NCI-H748 treated with DMSO at 0.1 percent for 48 hours (cell line): ENCODE measurements around the gene SPINT1.

Source experiments
- DNase-seq: peaks from one replicate; lab custom pipeline; 2025; lab: John Stamatoyannopoulos, UW

SPINT1 gene

DNA sequence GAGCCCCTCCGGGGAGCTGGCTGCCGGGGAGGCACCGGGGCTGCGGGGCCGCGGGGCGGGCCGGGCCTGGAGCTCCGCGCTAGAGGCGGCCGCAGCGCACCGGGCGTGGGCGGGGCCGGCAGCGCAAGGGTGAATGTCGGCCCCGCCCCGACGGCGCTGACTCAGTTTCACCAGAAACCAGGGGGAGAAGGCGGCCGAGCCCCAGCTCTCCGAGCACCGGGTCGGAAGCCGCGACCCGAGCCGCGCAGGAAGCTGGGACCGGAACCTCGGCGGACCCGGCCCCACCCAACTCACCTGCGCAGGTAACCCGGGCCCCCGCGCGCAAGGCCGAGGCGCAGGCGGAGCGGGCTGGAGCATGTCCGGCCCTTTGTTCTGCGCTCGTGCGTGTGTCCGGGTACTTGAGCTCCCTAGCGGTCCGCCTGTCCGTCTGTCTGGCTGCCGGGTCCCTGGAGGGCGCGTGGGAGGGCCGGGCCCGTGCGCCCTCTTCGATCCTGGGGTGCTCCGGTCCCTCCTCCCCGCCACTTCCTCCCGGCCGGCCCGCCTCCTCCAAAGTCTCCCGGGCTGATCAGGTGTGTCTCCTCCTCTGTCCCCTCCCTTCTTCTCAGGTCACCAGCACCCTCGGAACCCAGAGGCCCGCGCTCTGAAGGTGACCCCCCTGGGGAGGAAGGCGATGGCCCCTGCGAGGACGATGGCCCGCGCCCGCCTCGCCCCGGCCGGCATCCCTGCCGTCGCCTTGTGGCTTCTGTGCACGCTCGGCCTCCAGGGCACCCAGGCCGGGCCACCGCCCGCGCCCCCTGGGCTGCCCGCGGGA lies at the start of gene SPINT1:
TSS of gene SPINT1 (plus strand) at position 164 of the 811 bp plus-strand sequence. CDS start at position 671, 507 bp downstream.
- DNase-seq, result peak; percentile 19

DNA sequence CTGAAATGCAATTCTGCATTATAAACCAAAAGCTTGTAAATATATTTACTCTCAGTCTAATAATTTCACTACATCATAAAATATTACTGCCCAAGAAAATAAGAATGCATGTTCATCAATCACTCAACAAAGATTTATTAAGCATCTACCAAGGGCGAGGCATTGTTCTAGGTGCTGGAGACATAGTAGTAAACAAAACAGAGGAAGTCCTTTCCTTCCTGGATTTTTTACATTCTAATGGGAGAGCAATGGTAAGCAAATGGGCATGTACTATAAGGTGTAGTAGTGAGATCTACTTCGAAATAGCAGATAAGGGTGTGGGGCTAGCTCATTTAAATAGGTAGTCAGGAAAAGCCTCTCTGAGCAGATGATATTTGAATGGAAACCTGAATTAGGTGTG lies 47.8 kb upstream of the SPINT1 start:
- DNase-seq, result no peak

- no peak for DNase-seq
These were observed 47.3 kb upstream of the SPINT1 start for GRCh38 chr15:40796512-40796911.

DNA sequence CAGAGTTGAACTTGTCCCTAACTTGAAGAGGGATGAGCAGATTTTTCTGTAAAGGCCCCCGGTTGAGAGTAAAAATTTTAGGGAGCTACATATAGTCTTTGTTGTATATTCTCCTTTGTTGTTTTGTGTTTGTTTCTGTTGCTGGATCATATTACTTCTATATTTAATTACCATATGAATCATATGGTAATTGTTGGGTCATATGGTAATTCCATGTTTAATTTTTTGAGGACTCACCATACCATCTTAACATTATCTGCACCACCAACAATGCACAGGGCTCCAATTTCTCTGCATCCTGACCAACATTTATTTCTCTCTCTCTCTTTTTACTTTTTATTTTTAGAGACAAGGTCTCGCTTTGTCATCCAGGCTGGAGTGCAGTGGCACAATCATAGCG lies 44.3 kb upstream of the SPINT1 start:
- no peak for DNase-seq

GRCh38 chr15:40803076-40803475 lies 40.8 kb upstream of the SPINT1 start:
- no peak for DNase-seq

- no peak for DNase-seq
These were observed 40.2 kb upstream of the SPINT1 start for GRCh38 chr15:40803688-40804087.

- no peak for DNase-seq
These were observed 37.2 kb upstream of the SPINT1 start for GRCh38 chr15:40806672-40807027.

GRCh38 chr15:40807028-40807887 lies 36.6 kb upstream of the SPINT1 start, which contains the start of the genes DNAJC17 and ZFYVE19:
TSS of gene DNAJC17 (minus strand) at chr15:40807473. CDS start at chr15:40807446, 27 bp downstream.
TSS of gene ZFYVE19 (plus strand) at chr15:40807089. CDS start at chr15:40807590, 501 bp downstream.
- DNase-seq, result peak; percentile 81

- no peak for DNase-seq
These were observed 35.9 kb upstream of the SPINT1 start for GRCh38 chr15:40807888-40808461.

GRCh38 chr15:40808861-40809450 lies 34.9 kb upstream of the SPINT1 start:
- DNase-seq, result no peak

DNA sequence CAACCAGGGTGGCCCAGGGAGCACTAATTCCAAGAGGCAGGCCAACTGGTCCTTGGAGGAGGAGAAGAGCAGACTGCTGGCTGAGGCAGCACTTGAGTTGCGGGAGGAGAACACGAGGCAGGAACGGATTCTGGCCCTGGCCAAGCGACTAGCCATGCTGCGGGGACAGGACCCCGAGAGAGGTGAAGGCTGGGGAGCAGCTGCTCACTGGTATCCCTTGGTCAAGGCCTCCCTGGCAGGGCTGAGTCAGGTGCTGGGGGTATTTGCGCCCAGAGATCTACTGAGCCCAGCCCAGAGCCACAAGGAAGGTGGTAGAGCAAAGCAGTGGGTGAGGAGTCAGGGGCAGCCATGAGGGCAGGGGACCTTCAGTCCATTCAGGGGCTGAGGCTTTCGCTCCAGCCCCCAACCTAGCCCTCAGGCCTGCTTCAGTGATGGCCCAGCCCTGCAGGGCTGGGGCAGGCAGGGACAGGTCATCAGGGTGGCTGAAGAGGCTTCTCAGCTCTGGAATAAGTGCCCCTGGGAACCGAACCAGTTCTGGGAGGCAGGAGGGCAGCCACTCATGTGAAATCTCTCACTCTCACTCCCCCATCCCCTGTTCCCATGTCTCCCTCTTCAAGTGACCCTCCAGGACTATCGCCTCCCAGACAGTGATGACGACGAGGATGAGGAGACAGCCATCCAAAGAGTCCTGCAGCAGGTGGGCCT lies 31.0 kb upstream of the SPINT1 start:
- DNase-seq, result no peak

DNA sequence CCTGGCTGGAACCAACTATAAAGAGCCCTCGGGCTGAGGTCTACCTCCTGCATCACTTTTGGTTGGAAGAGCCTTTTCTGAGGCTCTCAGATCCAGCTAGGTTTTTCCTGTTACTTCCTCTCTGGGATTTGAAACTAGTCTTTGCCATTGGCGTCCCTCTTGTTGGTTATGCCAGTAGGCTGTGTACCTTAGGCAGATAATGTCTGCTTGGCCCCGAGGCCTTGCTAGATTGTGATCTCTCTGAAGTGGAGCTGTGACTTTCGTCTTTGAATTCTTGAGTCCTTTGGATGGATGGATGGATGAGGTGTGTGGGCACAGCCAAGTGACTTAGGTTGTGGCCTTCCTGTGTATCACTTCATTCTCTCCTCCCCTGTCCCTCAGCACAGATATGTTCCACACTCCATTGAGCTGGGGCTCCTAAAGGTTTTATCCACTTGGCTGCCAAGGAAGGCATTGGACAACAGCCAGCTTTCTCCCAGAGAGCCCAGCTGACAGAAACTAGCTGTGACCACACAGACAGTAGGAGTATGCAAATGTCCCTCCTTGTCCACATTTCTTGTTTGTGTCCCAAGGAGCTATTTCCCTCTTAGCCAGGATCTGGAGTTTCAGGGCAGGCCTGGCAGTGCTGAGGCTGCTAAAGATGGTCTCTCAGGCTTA lies 28.7 kb upstream of the SPINT1 start:
- DNase-seq, result no peak

DNA sequence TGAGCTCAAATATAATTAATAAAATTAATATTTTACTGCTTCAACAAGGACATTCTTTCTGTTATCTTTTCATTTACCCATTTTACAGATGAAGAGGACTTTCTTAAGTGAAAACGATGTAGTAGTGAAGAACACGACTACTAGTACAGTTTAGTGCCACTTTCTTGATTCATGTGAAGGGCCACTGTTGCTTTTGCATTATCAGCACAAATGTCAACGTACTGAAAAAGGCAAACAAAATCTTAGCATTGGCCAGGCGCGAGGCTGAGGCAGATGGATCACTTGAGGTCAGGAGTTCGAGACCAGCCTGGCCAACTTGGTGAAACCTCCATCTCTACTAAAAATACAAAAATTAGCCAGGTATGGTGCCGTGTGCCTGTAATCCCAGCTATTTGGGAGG lies 24.8 kb upstream of the SPINT1 start:
- no peak for DNase-seq

- DNase-seq, result no peak
These were observed 22.7 kb upstream of the SPINT1 start for GRCh38 chr15:40821195-40821594.

GRCh38 chr15:40823572-40824343 lies 20.1 kb upstream of the SPINT1 start:
- peak; percentile 2 for DNase-seq

DNA sequence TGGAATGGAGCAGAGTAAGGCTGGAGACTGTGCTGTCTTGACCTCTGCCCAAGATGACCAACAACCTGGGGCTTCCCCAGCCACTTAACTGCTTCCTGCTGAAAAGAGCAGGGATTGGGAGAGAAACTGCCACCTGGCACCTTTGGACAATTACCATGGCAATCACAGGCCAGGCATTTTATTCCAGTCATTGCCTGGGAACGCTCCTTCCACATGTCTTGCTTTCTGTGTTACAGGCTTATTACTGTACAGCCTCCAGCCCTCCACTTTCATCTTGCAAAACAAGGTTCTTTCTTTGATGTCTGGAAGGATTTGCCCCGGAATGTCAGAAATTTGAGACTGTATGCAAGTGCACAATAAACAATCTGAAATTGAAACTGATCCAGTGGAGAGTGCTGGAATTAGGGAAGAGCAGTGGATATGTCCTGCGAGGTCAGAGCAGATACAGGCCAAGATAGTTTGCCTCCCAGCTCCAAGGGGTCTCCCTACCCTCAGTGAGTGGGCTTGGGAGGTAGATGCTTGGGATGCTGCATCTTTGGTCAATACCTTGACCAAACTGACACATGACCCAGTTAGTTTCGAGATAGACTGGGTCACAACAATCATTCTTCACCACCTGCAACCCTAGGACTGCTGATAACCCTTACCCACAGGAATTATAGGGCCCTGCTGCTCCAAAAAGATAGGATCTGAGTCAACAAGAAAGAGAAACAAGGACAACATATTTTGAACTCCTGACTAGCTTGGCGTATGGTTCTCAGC lies 18.0 kb upstream of the SPINT1 start:
- DNase-seq, result no peak

DNA sequence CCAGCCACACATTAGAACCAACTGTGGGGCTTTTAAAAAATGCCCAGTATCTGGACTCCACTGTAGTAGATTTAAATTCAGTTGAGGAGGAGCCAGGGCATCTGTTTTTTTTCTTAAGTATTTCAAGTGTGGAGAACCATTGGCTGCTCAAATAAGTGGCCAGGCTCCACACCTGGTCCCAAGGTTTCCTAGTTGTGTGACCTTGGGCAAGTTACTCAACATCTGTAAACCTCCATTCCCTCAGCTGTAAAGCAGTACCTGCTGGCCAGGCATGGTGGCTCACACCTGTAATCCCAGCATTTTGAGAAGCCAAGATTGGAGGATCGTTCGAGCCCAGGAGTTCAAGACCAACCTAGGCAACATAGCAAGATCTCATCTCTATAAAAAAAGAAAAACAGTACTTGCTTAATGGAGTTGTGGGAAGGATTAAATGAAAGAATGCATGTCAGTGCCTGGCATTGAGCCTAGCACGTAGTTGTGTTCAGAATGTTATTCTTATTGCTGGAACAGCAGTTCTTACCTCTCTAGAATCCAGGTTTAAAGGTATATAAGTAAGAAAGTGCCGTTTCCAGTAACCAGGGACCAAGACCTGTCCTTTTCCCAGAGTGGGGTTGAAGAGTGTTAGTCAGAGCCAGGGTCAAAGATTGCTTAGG lies 17.3 kb upstream of the SPINT1 start:
- no peak for DNase-seq

DNA sequence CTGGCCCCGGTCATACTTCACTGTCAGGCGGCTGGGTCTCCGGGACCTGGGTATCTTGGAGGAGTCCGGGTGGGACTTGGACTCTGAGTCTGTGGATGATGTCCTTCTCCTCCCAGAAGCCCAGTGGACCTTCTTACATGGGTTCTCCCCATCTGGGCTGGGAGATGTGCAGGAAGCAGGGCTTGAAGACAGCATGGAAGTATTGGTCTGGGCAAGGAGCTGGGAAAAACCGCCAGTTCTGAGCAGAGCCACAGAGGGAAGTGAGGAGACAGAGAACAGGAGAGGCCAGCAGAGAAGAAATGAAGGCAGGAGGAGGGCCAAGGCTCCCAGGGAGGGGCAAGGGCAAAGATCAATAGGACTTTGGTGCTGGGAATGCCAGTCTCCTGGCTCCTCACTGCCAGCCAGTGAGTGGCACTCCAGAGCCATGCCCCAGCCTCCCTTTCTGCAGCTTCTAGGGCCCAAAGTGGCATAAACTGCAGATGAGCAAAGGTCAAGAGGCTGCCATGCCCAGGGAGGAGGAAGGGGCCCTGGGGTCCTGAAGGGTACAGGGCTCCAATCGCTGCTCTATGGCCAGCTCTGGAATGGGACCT lies 15.3 kb upstream of the SPINT1 start, which contains the start of gene PPP1R14D:
TSS of gene PPP1R14D (minus strand) at position 262 of the 590 bp plus-strand sequence. CDS start at position 195, 67 bp downstream.
- no peak for DNase-seq
